Measurements from ENCODE around the gene NXNL1. TPM values are rescaled to one million over a fixed set of nuclear protein-coding genes. Genes with fewer than 3 reads are reported as not detected.

NXNL1 gene
- total and polyA plus RNA-seq, 2 of the 13 experiments (the other 11 are each of a cell fraction or from before 2014, with no cell fraction given): not detected

GRCh38 chr19:17500447-17501198 is 39.9 kb upstream of the NXNL1 start:
- 0 out of 5 replicates have a peak, but pooled peaks cover 0 to 2% of the 10 kb centered on the region in 2 experiments for H3K36me3 ChIP-seq (replicated peaks in 1 of 2; ENCODE audit: control insufficient read depth in 1 of 2, insufficient read depth in 2 of 2, low read length in 2 of 2)
- BruUV-seq (replicated peaks): no TSS peak
- no peak overlapping the region for H3K4me2 ChIP-seq (ENCODE audit: low read depth, low read length)
- 93% methylated on average over 6 of the region's 27 CpGs for WGBS (ENCODE audit: low lambda C conversion rate)
- POLR2A ChIA-PET: interaction anchor here (0.6 to 3.6 kb wide), 5 partner anchors 9 to 105 kb away, joined by 3 to 45 read pairs (median 4); partner anchors contain the start of genes BST2, MVB12A and PGLS
- in situ Hi-C loops (cut with HindIII; ENCODE audit: extremely low pct_ligation_motif_present, low pct_unique_long_range_greater_than_20kb): no loop called here
- DNase-seq (ENCODE audit: low spot score): no peak
- intact Hi-C loops (cut with micrococcal nuclease; ENCODE audit: unreplicated experiment): no loop called here
- H3K9me3 ChIP-seq (ENCODE audit: low read length): no peaks in the 10 kb centered on the region
- H3K27me3 ChIP-seq (ENCODE audit: control insufficient read depth in 1 of 2, insufficient read depth in 2 of 2, low read length in 2 of 2): no peaks in the 10 kb centered on the region
- no peak for FAIRE-seq
- H3K79me2 ChIP-seq (ENCODE audit: insufficient read depth, low read length): no peaks in the 10 kb centered on the region
- no peak overlapping the region for H2AFZ ChIP-seq (ENCODE audit: low read length)
- H3K27ac ChIP-seq (ENCODE audit: extremely low read length, insufficient read depth, low read length): peak overlapping the region; percentile 55
- CTCF ChIA-PET (ENCODE audit: low intra/inter-chr PET ratio, low total read pairs): no interaction called here
- H3K4me1 ChIP-seq (ENCODE audit: insufficient read depth, low read length): peaks cover 40% of the 10 kb centered on the region
- H3K4me3 ChIP-seq (replicated peaks in 1 of 3; ENCODE audit: insufficient read depth in 1 of 3, low read depth in 2 of 3, low read length in 3 of 3): no peak overlapping the region
- no peak for ATAC-seq
- H4K20me1 ChIP-seq (ENCODE audit: insufficient read depth, low read length): no peaks in the 10 kb centered on the region
- H3K9ac ChIP-seq (ENCODE audit: insufficient read depth, low read depth, low read length): no peak overlapping the region; the same call in 1 of the 2 replicates
- TF ChIP-seq MBNL3 (CRISPR knock-in tag; conservative IDR thresholded peaks at IDR 0.05) (no peak), LRRFIP1 (CRISPR knock-in tag; conservative IDR thresholded peaks at IDR 0.05) (no peak), NPAS2 (CRISPR knock-in tag; IDR thresholded peaks at IDR 0.05; ENCODE audit: borderline replicate concordance) (no peak), ZNF382 (CRISPR knock-in tag; IDR thresholded peaks at IDR 0.05; ENCODE audit: borderline replicate concordance) (no peak), KLF6 (CRISPR knock-in tag; IDR thresholded peaks at IDR 0.05) (no peak), SP2 (CRISPR knock-in tag; IDR thresholded peaks at IDR 0.05) (no peak), RERE (CRISPR knock-in tag; IDR thresholded peaks at IDR 0.05; ENCODE audit: low read depth) (no peak), FOXM1 (CRISPR knock-in tag; IDR thresholded peaks at IDR 0.05) (no peak), KDM1A (CRISPR knock-in tag; IDR thresholded peaks at IDR 0.05) (peak; percentile 40; the same call in 1 of the 2 replicates), TEAD2 (CRISPR knock-in tag; IDR thresholded peaks at IDR 0.05) (no peak), ZMYM3 (CRISPR knock-in tag; IDR thresholded peaks at IDR 0.05) (peak; percentile 92), MXI1 (IDR thresholded peaks at IDR 0.05; ENCODE audit: borderline replicate concordance, low read depth, low read length) (no peak), ZNF354B (CRISPR knock-in tag; IDR thresholded peaks at IDR 0.05) (no peak), NONO (IDR thresholded peaks at IDR 0.05) (no peak), NONO (CRISPR knock-in tag; conservative IDR thresholded peaks at IDR 0.05) (0 out of 2 replicates have a peak, but pooled peaks have one; percentile 44), ZNF138 (CRISPR knock-in tag; IDR thresholded peaks at IDR 0.05; ENCODE audit: low read depth) (no peak)
- TF ChIP-seq, protein P1, sequence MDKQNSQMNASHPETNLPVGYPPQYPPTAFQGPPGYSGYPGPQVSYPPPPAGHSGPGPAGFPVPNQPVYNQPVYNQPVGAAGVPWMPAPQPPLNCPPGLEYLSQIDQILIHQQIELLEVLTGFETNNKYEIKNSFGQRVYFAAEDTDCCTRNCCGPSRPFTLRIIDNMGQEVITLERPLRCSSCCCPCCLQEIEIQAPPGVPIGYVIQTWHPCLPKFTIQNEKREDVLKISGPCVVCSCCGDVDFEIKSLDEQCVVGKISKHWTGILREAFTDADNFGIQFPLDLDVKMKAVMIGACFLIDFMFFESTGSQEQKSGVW (CRISPR knock-in tag; IDR thresholded peaks at IDR 0.05; ENCODE audit: borderline replicate concordance): no peak

Data from HepG2 (cell line).